Activated B cell treated with CpG ODN at 0.5 μM for 24 hours (primary cell): Measurements from ENCODE around the gene DPEP1. TPM values are rescaled to one million over a fixed set of nuclear protein-coding genes. Genes with fewer than 3 reads are reported as not detected.

Experiments used
- ATAC-seq: fragments of 200-7000 bp; cut with Tn5 transposase; one replicate; pipeline ENCODE4 v1.10.0; 2021; ENCODE audit warnings: low read depth, mild to moderate bottlenecking, moderate library complexity
- CTCF ChIA-PET: fragments of 350-600 bp; sonication (Branson Sonifier 250); formaldehyde crosslinking; loops from one replicate; lab custom pipeline; 2021; ENCODE audit warnings: antibody characterized with exemption; lab: Charles Lee
- POLR2A ChIA-PET: fragments of 350-600 bp; sonication (Branson Sonifier 250); formaldehyde crosslinking; loops from one replicate; lab custom pipeline; 2021; ENCODE audit warnings: antibody characterized with exemption; lab: Charles Lee
- DNase-seq: peaks from one replicate; pipeline ENCODE4 v3.0.0; 2022
- H3K27ac Mint-ChIP-seq: one replicate; pipeline ENCODE4 v1.8.0; 2020; ENCODE audit warnings: mixed read lengths
- H3K27me3 Mint-ChIP-seq: one replicate; pipeline ENCODE4 v1.8.0; 2021; ENCODE audit warnings: mixed read lengths
- H3K36me3 Mint-ChIP-seq: one replicate; pipeline ENCODE4 v1.8.0; 2021; ENCODE audit warnings: low read depth, mixed read lengths
- H3K4me1 Mint-ChIP-seq: one replicate; pipeline ENCODE4 v1.8.0; 2021; ENCODE audit warnings: mixed read lengths
- H3K4me3 Mint-ChIP-seq: one replicate; pipeline ENCODE4 v1.8.0; 2020; ENCODE audit warnings: mild to moderate bottlenecking, mixed read lengths
- H3K9me3 Mint-ChIP-seq: one replicate; pipeline ENCODE4 v1.8.0; 2020; ENCODE audit warnings: mixed read lengths
- CTCF ChIP-seq: fragments of 200-600 bp; IDR thresholded peaks from one replicate; pipeline ENCODE4 v1.8.0; 2022; ENCODE audit warnings: antibody characterized with exemption, mild to moderate bottlenecking
- intact Hi-C: fragments of 100-400 bp; cut with micrococcal nuclease; formaldehyde crosslinking; loops from one replicate; pipeline ENCODE4 v1.15.1; 2024
- total RNA-seq: library from RNA; stranded (reverse); gene quantifications from 2 replicates; pipeline ENCODE4 v1.2.3, GENCODE V29; 2022

Gene DPEP1
- total RNA-seq, 1 donor from 2014 or later = not detected

DNA sequence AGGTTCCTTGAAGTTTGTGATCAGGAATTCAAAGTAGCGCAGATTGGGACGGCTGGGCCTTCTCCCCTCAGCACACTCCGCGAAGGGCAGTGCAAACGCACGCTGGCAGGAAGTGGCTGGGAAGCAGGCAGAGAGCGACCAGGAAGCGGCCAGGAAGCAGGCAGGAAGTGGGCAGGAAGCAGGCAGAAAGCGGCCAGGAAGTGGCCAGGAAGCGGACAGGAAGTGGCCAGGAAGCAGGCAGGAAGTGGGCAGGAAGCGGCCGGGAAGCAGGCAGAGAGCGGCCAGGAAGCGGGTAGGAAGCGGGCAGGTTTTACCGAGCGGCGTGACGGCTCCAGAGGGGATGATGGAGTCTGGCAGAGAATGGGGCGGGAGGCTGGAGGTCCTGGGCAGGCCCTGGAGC lies 3.2 kb downstream of the DPEP1 start:
- ChIA-PET POLR2A (no interaction called here), CTCF (interaction anchor here (0.7 kb wide), 1 partner anchor 25 kb away, joined by 3 read pairs; no protein-coding TSS in a partner anchor)
- H3K27ac Mint-ChIP-seq = no peak overlapping the region
- H3K4me3 Mint-ChIP-seq = no peak overlapping the region
- H3K36me3 Mint-ChIP-seq = no peaks in the 10 kb centered on the region
- intact Hi-C loops = no loop called here
- peaks cover 12% of the 10 kb centered on the region for H3K4me1 Mint-ChIP-seq
- TF ChIP-seq CTCF = no peak
- DNase-seq (no peak), ATAC-seq (no peak)
- no peaks in the 10 kb centered on the region for H3K9me3 Mint-ChIP-seq
- peaks cover 4% of the 10 kb centered on the region for H3K27me3 Mint-ChIP-seq

- POLR2A ChIA-PET = no interaction called here
- peaks cover 4% of the 10 kb centered on the region for H3K27me3 Mint-ChIP-seq
- no peak overlapping the region for H3K4me3 Mint-ChIP-seq
- no peak for TF ChIP-seq CTCF
- CTCF ChIA-PET = interaction anchor here (0.7 kb wide), 1 partner anchor 24 kb away, joined by 3 read pairs; no protein-coding TSS in a partner anchor
- no peak for ATAC-seq
- H3K27ac Mint-ChIP-seq = no peak overlapping the region
- no peaks in the 10 kb centered on the region for H3K36me3 Mint-ChIP-seq
- no peaks in the 10 kb centered on the region for H3K9me3 Mint-ChIP-seq
- H3K4me1 Mint-ChIP-seq = peaks cover 12% of the 10 kb centered on the region
- intact Hi-C loops = no loop called here
- no peak for DNase-seq
Measured at GRCh38 chr16:89617036-89617435, 3.6 kb downstream of the DPEP1 start.

- no peak for TF ChIP-seq CTCF
- intact Hi-C loops = no loop called here
- CTCF ChIA-PET = no interaction called here
- Mint-ChIP-seq H3K4me3 (no peak overlapping the region), H3K36me3 (no peaks in the 10 kb centered on the region), H3K4me1 (peaks cover 10% of the 10 kb centered on the region), H3K27ac (no peak overlapping the region), H3K9me3 (no peaks in the 10 kb centered on the region), H3K27me3 (peaks cover 4% of the 10 kb centered on the region)
- no peak for DNase-seq
- no peak for ATAC-seq
- POLR2A ChIA-PET = no interaction called here
Measured at GRCh38 chr16:89618109-89618998, 4.9 kb downstream of the DPEP1 start.

DNA sequence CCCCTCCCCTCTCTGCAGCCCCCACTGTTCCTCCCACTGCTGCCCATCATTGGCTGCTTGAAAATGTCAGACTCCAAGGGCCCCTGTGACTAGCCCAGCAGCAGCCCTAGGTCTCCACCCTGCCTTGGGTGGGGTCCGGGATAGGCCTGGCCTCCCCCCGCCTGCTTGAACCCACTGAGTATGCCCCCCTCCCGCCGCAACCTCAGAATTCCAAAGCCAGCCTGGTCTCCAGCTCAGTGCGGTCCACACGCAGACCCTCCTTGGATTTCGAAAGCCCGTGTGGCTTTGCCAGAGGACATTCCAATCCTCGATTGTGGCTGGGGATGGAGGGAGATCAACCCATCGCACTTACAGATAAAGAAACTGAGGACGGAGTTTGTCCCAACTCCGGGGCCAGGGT lies 6.4 kb downstream of the DPEP1 start:
- ChIA-PET POLR2A (no interaction called here), CTCF (no interaction called here)
- Mint-ChIP-seq H3K9me3 (no peaks in the 10 kb centered on the region), H3K4me1 (peaks cover 10% of the 10 kb centered on the region), H3K27ac (no peak overlapping the region), H3K36me3 (no peaks in the 10 kb centered on the region), H3K27me3 (peaks cover 6% of the 10 kb centered on the region), H3K4me3 (no peak overlapping the region)
- no peak for TF ChIP-seq CTCF
- intact Hi-C loops = no loop called here
- ATAC-seq = no peak
- DNase-seq = no peak

DNA sequence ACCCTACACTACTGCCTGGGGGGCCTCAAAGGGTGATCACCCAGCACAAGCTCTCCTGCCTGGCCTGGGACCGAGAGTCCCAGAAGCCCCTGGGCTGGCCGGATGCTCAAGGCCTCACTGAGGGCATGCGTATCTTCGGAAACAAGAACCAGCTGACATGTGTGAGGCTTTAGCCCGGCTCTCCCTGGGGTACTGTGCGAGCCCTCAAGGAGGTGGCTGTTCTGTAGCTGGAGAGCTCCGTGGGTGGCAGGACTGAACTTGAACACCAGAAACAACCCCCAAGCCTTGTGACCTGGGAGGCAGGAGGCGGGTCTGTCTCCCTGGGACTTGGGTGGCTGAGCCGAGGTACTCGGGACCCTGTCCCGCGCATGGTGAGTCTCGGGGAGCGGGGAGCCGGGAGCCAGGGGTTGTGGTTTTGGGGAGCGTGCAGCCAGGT lies 7.0 kb downstream of the DPEP1 start:
- Mint-ChIP-seq H3K4me1 (peaks cover 10% of the 10 kb centered on the region), H3K27ac (no peak overlapping the region), H3K9me3 (no peaks in the 10 kb centered on the region), H3K36me3 (no peaks in the 10 kb centered on the region), H3K27me3 (peaks cover 6% of the 10 kb centered on the region), H3K4me3 (no peak overlapping the region)
- ATAC-seq = no peak
- no peak for DNase-seq
- intact Hi-C loops = no loop called here
- ChIA-PET CTCF (no interaction called here), POLR2A (no interaction called here)
- TF ChIP-seq CTCF = no peak
